DMS53 treated with DMSO at 0.1 percent for 48 hours (cell line): ENCODE measurements around the gene ST7.
A peak's percentile ranks its signal among the peaks of the same experiment; 100 is the strongest.

ENCODE experiments used
- DNase-seq: peaks from one replicate; lab custom pipeline; 2025; ENCODE audit not compliant: unreplicated experiment; lab: John Stamatoyannopoulos, UW

ST7 gene

DNA sequence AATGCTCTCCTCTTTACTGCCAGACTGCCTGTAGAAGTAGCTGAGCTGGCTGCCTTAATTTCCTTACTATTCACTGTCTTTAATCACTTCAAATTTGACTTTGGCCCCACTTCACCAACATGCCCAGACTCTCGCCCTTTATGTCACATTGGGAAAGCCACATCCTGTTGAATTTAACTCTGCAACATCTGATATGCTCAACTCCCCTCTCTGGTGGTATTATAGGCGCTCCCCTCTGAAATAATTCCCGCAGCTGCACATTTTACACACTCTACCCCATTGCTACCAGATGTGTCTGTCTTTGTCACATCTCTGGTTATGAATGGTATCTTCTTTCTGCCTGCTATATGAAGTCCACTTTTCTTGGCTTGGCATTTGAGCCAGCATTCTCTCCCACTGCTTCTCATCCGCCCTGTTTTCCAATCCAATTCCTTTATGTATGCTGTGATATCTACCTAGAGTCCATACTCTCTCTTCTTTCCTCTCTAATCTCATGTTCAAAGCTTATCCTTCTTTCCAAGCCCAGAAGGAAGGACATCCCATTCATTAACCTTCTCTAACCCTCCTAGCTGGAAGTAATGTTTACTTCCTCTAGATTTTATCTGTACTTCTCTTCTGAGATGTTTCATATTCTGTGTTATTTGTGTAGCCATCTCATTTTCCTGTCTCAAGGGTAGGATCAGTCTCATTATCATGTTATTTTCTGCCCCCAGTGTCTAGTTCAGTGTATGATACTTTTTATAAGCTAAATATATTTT is 134.5 kb downstream of the ST7 start:
- DNase-seq, result no peak

DNA sequence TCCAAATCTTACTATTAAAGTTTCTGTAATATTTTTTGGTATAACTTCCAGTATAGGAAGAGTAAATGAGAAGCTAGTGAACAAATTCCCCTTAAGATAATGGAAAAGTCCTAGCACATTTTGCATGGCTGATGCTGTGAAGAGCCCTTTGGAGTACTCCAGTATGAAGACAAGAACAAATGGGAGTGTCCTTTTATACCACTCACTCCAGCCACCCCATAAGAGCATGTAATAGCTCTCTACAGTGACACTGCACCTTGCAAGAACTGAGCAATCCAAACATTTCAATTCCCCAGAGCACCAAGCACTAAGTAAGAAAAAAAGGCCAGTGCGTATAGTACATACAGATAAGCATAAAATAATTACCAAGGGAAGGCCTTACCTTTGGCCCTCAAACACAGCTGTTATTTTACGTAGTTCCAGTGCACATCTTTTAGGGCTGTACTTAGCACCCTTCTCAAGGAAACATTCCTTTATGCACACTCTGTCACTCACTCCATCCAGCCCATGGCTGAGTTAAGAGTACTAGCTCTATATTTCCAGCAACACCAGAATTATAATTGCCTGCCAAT is 135.4 kb downstream of the ST7 start:
- no peak for DNase-seq

DNA sequence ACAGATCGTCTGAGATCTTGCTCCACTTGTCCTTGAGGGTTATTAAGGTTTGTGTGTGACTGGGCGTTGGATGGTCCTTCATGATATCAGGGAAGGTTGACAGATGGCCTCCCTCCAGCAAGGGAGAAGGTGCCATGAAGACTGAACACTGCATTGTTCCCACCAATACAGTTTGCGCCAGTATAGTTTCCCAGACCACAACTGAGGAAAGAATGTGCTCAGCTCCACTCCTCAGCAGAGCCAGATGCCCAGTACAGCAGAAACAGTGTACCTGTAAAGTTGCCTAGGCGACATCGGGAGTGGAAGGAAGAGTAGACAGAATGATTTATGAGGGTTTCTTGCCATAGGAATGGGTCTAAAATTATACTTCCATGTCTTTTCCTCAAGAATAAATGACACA is 137.5 kb downstream of the ST7 start:
- DNase-seq, result no peak

DNA sequence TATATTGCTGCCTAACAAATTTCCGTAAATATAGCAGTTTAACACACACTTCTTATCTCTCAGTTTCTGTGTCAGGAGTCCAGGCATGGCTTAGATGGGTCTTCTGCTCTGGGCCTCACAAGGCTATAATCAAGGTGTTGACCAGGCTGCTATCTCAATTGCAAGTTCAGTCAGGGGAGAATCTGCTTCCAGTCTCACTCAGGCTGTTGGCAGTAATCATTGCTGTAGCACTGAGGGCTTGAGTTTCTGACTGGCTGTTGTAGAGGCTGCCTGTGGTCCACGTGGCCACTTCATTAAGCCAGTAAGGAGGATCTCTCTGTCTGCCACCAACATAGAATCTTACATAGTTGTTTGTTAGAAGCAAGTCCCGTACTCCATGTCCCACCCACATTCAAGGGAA is 138.4 kb downstream of the ST7 start:
- no peak for DNase-seq

DNA sequence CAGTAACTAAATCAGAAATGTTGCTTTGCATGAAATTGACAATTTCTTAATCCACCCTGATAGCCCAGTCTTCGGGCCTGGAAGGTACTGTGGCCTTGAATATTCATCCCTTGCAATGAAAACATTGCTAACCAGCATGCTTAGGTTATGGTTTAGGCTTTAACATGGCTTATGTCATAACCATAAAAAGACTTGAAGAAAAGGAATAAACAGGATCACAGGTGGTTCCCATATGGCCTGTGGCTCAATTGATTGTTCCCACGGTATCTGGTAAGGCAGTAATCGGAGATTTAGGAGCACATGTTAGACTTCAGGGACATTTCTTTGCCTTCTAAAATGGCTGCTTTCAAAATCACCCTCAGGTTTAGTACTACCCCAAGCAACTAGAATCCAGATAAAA is 139.5 kb downstream of the ST7 start:
- DNase-seq, result no peak

DNA sequence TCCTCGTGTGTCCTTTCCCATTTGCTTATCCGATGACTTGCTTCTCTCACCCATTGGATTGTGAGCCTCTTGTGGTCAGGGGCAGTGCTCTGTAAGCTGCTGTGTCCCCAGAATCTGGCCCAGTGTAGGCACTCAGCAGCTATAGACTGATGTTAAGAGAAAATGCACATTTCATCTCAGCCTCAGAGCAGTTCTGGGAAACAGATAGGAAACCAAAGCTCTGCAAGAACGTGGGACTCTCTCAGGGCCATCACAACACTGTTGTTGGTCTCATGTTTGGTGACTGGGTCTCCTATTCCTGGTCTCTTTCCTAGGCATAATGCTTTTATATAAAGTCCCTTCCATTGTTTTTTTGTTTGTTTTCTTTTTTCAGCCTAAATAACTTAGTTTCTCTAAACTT is 141.2 kb downstream of the ST7 start:
- DNase-seq, result no peak

DNA sequence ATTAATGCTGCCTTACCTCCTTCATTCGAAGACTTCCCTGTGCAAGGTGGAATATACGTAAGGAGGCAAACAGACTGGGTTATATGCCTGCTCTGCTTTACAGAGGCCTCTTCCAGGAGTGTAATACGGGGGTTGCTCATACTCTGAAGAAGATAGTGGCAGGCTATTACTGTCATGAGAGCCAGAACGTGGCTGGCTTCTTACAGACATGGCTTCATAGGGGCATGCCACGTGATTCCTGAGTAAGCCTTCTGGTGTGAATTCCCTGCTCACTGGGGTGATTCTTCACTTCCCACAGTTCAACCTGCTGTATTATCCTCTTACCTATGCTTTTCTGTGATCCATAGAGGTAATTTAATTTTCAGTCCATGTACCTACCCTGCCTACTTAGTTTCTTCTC is 141.8 kb downstream of the ST7 start:
- DNase-seq, result no peak

DNA sequence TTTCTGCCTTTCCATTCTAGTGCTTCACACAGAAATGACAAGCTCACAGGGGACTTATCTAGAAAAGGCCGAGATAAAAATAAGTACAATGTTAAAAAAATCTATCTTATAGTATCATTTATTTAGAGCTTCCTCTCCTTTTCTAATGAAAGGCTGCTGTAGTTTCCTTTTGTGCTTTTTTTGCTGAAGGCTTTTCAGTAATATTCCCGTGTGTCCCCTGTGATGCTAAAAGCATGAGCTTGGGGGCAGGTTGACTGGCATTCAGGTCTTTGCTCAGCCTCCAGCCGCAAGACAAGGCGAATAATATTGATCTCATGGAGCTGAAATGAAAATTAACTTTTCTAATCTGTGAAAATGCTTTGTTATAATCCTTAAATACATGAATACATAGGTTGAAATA is 143.0 kb downstream of the ST7 start:
- no peak for DNase-seq

DNA sequence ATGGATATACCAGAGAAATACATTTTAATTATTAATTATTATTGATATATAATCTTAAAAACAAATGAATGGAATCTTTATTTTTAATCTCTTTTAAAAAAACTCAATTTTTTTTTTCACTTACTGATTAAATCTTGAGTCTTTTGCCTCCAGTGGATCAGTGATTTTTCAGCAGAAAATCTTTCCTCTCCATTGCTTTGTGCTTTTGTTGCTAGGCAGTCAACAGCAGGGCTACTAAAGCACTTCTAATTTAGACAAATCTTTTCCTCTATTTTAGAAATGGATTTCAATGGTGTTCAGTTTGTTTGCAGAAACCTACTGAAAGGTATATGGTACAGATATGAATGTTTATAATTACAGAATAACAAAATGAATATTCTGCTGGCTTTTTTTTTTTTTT is 143.6 kb downstream of the ST7 start:
- no peak for DNase-seq

DNA sequence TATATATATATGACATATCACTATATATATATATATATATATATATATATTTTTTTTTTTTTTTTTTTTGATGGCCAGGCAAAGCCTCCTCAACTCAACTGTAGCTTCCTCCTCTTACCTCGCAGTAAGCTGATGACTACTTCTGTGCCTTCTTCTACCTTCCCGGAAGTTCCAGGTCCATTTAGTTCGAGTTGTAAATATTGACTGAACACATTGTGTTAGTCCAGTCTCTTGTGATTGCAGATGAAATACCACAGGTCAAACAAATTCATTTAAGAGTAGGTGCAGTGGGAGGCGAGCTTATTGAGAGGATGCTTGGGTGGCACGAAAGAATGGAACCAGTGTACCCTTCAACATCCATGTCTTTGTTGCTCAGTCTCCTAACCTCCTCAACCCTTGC is 144.6 kb downstream of the ST7 start:
- peak; percentile 96 for DNase-seq

DNA sequence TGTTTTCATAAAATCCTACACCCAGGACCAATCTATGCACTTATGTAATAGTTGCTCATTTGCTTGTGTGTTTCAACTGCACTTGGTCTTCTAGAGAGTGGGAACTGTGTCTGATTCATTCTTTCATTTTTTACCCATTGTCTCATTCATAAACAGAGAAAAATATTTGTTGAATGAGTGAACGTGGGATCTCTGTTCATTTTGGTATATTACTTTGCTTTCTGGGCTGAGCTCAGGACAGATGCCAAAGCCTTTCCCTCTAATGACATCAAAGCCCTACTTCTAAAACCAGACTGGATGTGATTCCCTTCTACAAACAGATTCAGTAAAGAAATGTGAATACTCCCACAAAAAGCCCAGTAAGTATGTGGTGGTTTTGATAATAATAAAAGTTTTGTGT is 145.2 kb downstream of the ST7 start:
- no peak for DNase-seq

DNA sequence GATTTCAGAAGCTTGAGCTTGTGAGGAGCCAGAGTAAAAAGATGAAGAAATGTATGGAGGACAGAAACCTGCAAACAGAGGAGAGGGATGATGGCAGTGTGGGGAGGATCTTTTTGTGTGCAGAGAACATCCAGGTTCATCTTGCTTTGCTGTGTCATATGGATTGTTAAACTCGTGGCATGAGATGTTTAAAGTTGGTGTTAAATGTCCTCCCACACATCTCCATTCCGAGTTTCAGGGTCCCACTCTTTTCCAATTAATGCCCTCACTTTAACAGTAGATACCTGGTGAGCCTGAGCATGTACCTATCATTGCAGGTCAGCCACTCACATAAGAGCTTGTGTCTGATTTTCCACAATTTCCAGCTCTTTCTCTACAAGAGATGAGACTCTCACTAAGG is 147.7 kb downstream of the ST7 start:
- no peak for DNase-seq

DNA sequence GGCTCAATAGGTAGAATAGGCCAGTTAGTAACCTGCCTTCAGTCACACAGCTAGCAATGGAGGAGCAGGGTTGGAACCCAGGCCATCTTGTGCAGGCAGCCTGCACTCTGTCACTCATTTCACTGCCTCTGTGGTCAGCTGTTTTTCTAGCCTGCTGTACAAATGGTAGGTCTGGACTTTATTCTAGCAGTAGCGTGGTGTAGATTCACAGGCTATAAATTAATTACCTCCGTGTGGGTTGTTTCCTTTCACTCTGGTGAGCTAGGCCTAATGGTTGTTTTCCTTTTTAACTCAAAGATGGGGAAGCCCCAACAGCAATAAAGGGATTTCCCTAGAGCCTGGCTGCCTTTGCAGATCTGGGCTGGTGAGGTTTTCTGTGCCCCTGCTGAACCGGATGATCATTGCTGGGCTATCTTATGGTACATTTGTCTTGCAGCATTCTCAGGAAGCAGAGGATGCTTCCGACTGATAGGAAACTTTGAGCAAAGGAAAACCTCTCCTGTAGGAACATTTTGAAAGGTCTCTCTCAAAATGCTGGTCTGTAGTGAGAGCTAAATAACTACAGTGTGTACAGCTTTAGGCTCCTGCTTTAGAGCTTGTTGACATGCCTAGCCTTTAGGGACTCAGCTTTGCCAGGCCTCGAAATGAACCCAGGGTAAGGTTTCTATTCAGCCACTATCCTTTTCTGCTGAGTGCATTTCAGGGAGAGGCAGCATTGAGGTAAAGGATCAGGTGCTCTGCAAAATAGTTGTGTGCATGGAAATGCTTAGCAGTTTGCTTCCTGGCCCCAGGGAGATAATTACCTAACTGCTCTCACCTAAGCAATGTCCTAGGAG is 157.4 kb downstream of the ST7 start:
- no peak for DNase-seq

DNA sequence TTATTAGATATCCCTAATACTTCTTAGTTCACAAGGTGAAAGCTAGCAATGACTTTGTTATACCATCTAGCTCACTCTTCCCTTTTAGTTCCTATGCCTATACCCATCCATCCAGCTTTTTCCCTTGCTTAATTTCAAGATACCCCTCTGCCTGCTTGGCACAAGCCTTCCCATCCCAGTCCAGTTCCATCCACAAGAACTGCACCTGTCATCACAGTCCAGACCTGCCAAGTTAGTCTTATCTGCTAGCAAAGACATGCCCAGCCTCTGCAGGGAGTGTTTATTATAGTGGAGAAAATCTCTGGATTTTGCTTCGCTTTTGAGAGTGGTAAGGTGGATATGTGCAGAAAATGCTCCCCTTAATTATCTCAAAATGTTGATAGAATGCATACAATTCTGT is 158.2 kb downstream of the ST7 start:
- DNase-seq, result no peak

DNA sequence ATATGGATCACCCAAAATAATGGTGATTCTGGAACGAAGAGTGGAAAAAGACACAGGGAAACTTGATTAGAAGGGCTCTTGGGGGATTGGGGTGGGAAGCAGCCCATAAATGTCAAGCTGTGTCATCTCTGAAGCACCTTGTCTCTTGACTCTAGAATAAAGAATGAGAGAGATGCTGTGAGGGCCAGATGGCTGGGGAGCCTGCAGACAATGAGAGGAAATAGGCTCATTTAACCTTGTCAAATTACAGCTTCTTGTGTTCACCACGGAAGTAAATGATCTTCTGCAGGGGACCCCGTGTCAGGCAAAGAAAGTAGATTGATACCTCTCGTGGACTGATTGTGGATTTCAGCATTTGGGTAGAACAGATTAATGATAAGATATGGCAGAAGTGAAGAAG is 159.3 kb downstream of the ST7 start:
- DNase-seq, result no peak

DNA sequence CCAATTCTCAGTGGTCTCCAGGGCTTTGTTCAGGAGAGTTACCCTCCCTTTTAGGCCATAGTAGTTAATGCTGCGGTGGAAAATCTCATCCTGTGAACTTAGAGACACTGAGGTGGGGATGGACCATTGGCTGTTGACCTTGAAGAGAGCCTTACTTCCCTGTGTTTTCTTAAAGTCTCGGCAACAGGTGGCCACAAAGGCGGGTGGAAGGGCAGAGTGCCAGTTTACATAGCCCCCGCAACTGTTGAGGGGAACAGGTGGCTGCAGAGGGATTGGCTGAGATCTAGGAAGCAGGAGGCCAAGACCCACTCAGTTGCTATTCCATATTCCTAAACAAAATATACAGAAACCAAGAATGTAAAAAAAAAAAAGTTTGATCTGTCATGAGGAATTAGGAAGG is 160.6 kb downstream of the ST7 start:
- DNase-seq, result no peak

DNA sequence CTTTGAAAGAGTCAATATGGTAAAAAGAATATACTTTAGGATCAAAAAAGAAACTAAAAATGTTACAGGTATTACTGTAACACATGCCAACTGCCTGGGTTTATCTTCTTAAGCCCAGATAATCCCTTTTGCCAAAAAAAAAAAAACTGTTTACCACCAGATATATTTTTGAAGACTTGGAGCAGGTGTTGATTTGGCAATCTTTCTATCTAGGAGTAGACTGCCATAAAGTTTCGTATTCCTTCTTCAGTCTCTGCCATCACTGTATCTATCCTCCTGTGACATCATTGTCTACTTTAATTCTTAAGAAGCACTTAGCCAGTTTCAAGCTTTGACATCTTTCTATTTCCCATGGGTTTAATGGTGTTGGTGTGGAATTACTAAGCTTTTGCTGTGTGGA is 161.0 kb downstream of the ST7 start:
- DNase-seq, result no peak

DNA sequence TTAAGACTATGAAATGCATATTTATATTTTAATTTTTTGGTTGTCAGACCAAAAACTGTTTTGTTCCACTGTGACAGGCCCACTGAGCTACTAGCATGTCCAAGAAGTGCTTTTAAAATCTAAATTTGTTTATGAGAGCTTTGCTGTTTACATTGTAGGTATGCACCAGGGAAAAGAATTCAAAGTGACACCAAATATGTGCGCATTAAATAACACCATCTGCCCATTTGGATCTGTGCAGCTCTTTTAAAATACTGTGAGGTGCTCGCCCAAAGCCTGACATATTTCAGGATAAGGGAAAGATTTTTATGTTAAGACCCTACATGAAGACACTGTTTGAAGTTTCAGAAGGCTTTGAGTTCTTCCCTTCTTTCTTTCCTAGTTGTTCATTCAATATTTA is 162.9 kb downstream of the ST7 start:
- no peak for DNase-seq

DNA sequence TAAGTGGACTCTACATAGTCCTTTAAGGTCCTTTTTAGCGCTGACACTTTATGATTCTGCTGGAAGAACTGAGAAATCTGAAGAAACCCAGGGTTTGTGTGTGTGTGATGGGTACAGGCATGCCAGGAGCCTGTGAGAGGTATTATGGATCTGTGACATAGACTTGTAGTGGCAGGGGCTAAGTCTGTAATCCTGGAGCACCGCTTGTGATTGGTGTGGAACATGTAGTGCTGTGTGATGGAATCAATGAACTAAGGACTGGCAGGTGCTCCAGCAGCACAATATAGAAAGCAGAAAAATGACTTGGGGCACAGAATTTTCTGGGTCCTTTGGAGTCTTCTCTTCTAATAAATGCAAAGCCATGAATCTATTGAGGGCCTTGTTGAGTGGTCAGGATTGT is 163.9 kb downstream of the ST7 start:
- no peak for DNase-seq

DNA sequence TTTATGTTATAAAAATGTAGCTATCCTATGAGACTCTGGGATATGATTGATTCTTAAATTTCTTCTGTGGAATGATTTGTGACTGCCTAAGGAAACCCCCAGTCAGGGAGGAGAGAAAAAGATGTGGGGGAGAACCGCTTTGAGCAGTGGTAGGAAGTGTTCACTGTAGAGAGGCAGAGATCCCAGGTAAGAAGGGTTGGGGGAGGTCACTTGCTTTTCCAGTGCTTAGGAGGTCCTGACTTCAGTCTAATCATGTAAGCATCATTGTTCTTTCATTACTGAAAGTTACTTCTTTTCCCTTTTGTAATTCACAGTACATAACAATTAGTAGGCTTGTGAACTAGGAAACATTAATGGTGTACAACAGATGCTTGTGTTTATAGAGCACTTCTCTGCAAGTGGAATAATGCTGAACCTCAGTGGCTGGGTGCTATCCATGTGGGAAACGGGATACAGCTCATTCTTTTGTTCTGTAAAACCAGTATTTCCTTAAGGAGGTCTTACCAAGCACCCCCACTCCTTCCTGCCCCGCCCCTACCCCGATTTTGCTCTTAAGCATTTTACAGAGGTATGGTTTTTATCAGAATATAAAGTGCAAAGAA is 165.4 kb downstream of the ST7 start:
- peak; percentile 32 for DNase-seq

DNA sequence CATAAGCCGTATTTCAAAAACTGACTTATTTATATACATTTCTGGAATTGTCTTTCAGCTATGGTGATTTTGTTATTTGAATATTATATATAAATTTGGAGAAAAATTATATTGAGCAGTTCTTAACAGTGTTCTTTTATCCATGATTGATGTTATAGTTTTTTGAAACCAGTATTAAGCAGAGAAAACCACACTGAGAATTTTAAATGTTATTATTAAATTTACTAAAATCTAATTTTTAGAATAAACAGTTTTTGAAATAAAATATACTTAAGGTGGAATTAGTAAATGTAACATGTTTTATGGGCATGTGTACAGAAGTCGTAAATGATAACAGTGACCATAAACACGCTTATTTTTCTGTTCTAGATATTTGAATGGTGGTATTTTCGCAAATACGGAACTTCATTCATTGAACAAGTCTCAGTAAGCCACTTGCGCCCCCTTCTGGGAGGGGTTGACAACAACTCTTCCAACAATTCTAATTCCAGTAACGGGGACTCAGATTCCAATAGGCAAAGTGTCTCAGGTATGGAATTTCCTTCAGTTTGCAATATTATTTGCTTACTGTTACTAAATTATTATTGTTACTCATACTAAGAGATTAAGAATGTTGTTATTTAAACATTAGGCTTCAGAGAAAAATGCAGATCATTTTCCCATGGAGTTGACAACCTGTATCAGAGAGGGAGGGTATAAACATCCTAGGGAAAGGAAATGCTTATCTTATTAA is 166.1 kb downstream of the ST7 start:
- peak; percentile 90 for DNase-seq
